ENCODE data around the gene TTC9C.
"Not testable (repeated sequence)": the region's sequence is repeated elsewhere in the genome, so short reads cannot be mapped to it uniquely, and the experiment has no call there.

TTC9C gene

DNA sequence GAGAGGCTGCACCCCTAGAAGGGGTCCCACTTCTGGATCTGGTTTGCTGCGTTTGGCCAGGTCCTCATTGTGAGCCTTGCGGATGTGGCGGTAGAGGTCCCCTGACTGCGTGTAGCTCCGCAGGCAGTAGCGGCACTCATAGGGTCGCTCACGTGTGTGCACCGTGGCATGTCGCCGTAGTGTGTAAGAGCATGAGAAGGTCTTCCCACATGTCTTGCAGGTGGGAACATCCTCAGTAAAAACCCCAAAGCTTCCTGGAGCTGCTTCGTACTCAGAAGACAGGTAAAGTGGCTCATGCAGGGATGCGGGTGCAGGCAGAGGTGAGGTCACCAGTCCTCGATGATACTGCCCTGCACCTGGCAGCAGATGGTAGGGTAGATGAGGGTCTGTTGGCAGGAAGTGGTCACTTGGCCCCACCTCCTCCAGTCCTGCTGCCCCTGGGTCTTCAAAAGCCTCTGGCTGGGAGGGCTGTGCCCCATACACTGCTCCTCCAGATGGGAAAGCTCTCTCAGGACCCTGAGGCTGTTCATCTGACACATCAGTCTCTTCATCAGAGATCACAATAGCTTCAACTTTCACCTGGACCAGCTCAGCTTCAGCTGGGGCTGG lies 24.0 kb downstream of the TTC9C start:
- no peak for DNase-seq (ENCODE audit: low spot score)

GRCh38 chr11:62752994-62753735 lies 24.9 kb downstream of the TTC9C start:
- no peak for DNase-seq (ENCODE audit: low spot score)

DNA sequence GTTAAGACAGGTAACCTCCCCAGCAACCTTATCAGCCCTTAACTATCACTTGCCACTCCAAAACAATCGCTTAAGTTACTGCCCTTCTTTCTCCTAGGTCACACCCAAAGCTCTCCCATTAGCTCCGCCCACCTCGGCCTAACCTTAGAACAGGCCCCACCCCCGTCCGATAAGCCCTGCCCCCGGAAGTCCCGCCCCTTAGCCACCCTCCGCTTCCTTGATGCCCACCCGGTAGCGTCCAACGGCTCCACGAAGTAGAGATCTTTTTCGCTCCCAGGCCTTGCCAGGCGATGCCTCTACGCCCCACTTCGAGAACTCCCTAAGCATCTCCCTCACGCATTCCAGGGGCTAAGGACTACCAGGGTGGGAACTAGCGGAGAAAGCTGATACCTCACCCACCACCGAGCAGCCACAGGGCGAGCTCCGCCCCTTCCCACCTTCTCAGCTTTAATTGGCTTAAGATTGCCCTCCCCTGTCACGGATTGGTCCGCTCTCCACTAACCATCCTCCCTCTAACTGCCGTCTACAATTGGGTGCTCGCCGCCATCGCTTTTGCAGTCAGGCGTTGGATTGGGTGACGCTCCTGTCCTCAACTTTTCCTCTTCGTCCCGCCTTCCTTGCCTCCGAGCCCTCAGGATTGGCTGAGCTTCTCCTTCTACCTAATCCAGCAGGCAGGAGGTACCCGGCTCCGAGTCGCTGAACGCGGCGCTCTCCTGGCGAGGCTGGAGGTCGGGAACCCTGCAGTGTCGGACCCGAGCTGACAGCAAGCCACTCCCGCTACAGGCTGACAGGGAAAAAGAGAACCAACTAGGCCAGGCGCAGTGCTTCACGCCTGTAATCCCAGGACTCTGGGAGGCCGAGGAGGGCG lies 25.7 kb downstream of the TTC9C start, which contains the start of gene ZBTB3:
ZBTB3 (minus strand) TSS at position 425 of the 868 bp plus-strand sequence. CDS start 496 bp downstream, outside the sequence.
- DNase-seq (ENCODE audit: low spot score) = peak; percentile 97

DNA sequence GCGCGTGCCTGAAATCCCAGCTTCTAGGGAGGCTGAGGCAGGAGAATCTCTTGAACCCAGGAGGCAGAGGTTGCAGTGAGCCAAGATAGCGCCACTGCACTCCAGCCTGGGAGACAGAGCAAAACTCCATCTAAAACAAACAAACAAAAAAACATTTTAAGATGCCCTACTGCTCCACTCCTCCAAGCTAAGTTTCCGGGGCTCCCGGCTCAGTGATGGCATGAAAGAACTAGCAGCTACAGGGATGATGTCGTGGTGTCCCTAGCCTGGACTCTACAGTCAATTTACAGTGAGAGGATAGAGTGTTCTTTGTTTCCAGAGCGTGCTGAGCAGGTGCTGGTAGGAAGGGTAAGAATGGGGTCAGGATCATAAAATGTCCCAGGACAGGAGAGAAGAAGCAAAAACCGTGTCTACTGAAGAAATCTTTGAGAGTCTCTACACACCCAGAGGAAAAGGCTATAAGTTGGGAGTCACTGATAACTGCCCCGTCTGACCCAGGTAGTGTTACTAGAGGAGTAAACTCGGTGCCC lies 26.9 kb downstream of the TTC9C start:
- DNase-seq (ENCODE audit: low spot score) = no peak

DNA sequence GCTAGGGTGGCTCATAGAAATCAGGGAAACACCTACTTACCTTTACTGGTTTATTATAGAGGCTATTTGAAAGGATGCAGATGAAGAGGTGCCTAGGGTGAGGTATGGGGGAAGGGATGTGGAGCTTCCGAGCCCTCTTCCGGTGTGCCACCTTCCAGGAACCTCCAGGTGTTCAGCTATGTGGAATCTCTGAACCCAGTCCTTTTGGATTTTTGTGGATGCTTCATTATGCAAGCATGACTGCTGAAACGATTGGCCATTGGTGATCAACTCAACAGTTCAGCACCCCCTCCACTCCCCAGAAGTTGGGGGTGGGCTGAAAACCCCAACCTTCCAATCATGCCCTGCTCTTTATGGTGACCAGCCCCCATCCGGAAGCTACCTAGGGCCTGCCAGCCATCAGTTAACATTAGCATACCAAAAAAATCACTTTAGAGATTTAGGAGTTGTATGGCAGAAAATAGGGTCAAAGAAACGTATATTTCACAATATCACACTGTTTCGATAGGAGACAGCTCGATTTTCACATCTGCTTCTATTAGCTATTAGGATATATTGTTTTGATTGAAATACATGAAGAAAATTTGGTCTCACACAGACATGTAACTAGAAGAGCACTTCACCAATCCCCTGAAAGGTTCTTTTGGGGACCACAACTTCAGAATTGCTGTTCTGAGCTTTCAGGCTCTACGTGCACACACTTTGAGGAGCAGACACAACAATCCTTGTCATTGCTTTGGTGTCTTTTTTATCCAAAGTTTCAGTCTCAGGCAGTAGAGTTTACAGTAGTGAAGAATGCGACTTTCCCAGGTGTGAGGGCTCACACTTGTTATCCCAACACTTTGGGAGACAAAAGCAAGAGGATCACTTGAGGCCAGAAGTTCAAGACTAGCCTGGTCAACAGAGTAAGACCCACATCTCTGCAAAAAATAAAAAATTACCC lies 29.8 kb downstream of the TTC9C start:
- no peak for DNase-seq (ENCODE audit: low spot score)

DNA sequence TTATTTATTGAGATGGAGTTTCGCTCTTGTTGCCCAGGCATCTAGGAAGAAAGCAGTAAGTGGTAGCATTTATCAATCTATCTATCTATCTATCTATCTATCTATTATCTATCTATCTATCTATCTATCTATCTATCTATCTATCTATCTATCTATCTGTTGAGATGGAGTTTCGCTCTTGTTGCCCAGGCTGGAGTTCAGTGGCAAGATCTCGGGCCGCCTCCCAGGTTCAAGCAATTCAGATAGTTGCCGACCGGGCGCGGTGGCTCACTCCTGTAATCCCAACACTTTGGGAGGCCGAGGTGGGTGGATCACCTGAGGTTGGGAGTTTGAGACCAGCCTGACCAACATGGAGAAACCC lies 32.6 kb downstream of the TTC9C start:
- not testable (repeated sequence) for DNase-seq (ENCODE audit: low spot score)

DNA sequence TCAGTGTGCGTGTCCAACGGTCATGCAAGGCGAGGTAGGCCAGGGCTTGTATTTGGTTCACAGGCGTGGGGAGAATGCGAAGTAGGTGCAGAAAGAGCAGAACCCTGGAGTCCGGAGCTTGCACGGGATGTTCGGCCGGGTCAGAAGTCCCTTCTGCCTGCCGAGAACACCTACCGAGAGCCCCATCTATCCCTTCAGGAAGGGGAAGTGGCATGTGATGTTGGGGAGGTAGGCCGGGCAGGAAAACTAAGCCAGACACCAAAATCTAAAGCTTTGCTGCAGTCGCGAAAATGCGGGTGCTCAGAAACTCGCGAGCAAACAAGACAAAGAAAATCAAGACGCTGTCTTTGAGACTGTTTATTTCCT lies 42.5 kb downstream of the TTC9C start:
- DNase-seq (ENCODE audit: low spot score) = peak; percentile 25

DNA sequence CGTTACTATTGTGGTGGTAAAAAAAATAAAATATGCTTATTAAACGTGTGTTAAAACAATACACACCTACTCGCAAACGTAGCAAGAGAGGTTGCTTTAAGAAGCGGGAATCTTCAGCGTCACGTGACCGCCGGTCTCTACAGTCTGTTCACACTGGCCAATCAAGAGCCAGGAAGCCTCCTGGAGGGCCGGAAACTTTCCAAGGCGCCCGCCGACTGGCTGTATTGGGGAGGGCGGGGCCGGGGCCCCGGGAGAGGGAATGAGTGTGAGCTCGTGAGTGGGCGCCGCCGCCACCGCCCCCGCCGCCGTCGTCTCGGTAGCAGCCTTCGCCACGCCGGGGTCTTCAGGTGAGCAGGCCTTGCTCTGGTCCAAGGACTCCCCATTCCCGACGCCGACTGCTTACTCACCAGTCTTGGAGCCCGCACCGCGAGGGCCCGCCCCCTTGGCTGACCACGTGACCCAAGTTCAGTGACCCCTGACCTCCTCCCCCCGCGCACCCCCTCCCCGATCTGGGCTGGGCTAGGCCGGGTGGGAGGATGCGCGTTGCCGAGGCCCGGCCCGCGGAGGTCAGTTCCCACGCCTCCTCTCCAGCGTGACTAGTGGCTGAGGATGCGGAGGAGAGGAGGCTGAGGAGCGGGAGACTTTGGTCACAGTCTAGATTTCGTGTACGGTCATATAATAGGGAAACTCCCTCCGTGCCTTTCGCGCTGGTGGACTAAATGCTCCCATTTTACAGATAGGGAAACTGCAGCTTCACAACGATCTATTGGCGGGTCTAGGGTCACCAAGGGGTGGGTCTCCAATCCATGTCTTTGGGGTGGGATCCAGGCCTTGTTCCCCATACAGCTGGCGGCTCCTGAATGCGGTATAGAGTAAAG lies 43.1 kb downstream of the TTC9C start, which contains the start of gene TAF6L:
TAF6L (plus strand) TSS at position 253 of the 878 bp plus-strand sequence. CDS start 4,388 bp downstream, outside the sequence.
- DNase-seq (ENCODE audit: low spot score) = peak; percentile 93

DNA sequence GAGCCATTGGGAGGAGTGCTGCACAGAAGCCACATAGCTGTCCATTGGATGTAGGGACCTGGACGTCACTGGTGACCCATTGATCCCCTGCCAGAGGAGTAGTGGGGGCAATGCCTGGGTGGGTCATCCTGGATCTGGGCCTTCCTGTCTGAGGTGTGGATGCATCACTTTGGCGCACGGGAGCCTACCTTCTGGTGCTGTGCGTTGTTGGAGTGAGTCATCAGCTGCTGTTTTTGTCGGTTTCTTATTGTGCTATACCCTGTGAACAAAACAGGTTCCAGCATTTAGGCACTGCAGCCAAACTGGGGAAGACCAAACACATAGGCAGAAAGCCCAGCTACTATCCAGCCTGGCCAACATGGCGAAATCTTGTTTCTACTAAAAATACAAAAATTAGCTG lies 46.1 kb downstream of the TTC9C start:
- no peak for DNase-seq (ENCODE audit: low spot score)

- DNase-seq (ENCODE audit: low spot score) = no peak
Measured at GRCh38 chr11:62775646-62776045, 47.4 kb downstream of the TTC9C start.

GRCh38 chr11:62777389-62777788 lies 49.1 kb downstream of the TTC9C start:
- DNase-seq (ENCODE audit: low spot score) = no peak

DNA sequence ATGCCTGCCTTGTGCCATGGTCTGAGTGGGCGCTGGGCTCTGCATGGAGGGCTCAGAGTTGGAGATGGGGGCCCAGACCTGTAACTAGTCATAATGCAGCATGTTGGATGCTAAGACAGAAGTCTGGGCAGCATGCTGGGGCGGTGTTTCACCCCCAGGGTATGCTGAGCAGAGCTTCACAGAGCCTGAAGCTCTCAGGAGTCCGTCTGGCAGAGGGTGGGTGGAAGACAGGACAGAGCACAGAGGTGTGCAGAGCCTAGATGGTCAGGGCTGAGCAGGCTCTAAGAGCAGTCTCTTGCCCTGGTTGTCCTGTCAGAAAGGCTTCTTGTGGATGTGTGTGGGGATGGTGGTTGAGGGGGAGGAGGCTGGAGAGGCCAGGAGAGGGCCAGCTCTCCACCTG lies 50.2 kb downstream of the TTC9C start:
- no peak for DNase-seq (ENCODE audit: low spot score)

DNA sequence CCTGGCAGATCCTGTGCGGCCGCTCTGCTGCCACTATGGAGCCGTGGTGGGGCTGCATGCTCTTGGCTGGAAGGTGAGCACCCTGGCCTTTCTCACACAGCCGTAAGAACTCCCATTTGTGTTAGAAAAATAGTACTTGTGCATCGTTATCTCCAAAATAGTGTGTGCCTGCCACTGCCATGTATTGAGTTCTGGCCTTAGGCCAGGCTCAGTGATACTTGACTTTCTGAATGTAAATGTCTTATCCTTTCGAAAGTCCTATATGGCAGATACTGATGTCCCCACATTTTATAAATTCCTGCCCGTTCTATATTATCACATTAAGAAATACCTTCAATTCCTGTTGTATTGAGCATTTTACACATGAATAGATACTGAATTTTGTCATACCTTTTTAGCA lies 54.5 kb downstream of the TTC9C start:
- DNase-seq (ENCODE audit: low spot score) = no peak

GRCh38 chr11:62786318-62787004 lies 58.2 kb downstream of the TTC9C start:
- peak; percentile 91 for DNase-seq (ENCODE audit: low spot score)

DNA sequence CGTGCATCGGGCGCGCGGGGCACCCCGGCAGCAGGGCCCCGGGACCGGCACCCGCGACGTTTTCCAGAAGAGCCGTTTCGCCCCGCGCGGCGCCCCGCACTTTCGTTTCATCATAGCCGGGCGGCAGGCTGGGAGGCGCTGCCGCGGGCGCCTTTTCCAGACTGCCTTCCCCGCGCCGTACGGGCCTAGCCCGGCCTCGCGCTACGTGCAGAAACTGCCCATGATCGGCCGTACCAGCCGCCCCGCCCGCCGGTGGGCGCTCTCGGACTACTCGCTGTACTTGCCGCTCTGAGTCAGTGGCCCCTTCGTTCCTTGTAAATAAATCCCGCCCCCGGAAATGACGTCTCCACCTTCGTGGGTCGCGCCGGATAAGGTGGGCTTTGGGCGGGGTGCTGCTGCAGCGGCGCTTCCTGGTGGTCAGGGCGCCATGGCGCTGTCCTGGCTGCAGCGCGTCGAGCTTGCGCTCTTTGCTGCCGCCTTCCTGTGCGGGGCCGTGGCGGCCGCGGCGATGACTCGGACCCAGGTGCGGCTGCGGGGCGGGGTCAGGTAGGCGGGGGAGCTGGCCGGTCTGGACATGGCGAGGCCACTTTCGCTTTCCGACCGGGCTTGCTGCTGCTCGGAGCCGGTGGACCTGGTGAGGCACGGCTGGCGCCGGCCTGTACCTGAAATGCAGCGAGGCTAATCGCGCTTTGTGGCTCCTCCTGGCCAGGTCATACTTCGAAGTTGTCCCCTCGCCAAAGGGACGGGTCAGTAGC lies 58.9 kb downstream of the TTC9C start, which contains the start of gene TMEM179B:
TMEM179B (plus strand) TSS at position 398 of the 755 bp plus-strand sequence; CDS start at position 428, 30 bp downstream.
- DNase-seq (ENCODE audit: low spot score) = peak; percentile 94

All from germinal center (tissue), 1 donor.